SIG-M5 (cell line): ENCODE measurements around the gene CFAP92.

Experiments
- DNase-seq: peaks from one replicate; lab custom pipeline; 2025; lab: John Stamatoyannopoulos, UW

The CFAP92 gene

GRCh38 chr3:129025108-129025507 is 31.2 kb upstream of the CFAP92 start:
- no peak for DNase-seq

DNA sequence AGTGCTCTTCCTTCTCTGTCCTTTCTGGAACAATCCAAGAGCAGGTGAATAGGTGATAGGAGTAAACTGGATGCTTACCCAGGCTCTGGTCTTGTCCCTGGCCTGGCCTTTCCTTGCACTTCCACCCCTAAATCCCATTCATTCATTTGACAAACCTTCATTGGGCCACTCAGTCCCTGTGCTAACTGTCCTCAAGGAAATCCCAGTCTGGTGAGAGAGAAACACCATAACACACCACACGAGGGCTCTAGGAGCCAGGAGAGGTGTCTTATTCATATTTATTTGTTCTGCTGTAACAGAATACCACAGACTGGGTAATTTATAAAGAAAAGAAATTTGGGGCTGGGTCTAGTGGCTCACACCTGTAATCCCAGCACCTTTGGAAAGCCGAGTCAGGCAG is 30.0 kb upstream of the CFAP92 start:
- no peak for DNase-seq

DNA sequence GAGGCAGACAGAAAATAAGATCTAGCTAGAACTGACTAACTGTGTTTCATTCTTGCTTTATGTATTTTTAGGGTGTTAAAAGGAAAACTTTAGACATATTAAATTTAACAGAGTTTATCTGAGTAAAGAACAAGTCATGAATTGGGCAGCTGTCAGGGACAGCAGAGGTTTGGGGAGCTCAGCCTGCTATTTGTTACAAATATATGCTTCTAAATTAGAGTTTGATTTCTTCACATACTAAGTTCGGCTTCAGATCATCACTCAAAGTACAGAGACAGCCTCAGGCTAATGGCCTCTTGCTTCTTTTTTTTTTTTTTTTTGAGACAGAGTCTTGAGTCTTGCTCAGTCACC is 29.1 kb upstream of the CFAP92 start:
- no peak for DNase-seq

DNA sequence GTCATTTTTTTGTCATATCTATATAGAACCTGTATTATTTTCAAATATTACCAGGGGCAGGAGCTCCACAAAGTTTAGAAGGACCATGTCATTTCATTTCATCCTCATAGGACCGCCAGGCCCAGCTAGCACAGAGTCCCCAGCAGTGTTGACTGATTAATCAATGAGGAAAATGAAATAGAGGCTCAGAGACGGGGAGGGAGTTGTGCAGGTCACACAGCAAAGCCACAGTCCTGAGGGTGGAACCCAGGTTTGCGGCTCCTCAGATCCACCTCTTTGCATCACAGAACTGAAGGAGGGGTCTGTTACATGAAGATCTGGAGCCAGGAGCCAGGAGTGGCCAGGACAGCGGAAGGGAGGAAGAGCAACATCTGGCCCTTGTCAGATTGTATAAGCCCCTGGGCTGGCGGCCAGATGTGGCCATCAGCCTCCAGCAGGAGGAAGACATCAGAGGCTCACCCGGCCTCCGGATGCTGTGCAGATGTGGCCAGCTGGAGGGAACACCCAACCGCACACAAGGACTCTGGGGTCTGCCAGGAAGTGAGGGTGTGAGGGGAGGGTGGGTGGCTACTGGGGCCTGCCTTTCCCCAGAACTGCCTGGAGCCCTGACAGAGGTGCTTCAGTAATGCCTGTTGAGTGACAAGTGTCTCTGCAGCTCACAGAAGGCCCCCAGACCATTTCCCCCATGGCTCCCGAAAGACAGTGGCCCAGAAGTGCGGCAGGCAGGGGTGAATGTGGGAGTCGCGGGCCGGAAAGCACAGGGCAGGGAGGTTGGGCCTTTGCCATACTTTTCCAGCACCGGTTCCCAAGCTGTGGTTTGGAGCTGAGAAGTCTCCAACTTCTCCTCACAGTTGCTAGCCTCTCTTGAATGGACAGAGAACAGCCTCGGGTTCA is 28.5 kb upstream of the CFAP92 start:
- DNase-seq = no peak

DNA sequence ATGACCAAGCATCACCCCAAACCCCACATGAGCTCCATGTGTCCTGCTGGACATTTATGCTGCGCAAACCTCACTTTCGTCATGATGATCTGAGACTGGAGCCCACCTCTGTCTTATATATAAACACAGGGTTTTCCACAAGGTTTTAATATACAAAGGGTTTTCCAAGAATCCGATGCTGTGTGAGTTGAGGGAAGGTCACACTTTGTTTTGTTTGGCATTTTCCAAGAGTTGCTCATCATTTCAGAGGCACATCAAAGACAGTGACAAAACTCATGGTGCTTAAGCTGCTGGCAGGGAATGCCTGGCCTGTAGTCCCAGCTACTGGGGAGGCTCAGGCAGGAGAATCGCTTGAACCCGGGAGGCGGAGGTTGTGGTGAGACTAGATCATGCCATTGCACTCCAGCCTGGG is 27.3 kb upstream of the CFAP92 start:
- no peak for DNase-seq

GRCh38 chr3:129020691-129021090 is 26.8 kb upstream of the CFAP92 start:
- no peak for DNase-seq

- DNase-seq = no peak
Measured at GRCh38 chr3:129019266-129019665, 25.4 kb upstream of the CFAP92 start.

- no peak for DNase-seq
Measured at GRCh38 chr3:129018751-129019150, 24.9 kb upstream of the CFAP92 start.

DNA sequence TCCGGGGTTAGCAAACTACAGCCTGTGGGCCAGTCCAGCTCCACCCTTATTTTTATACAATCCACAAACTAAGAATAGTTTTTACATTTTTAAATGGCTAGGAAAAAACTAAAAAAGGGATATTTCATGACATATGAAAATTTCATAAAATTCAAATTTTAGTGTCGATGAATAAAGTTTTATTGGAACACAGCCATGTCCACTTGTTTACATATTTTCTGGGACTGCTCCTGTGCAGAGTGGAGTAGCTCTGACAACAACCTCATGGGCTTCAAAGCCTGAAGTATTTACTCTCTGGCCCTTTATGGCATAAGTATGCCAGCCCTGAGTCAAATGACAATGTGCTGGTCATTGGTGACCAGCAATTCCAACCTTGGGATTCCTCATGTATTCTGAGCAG is 24.4 kb upstream of the CFAP92 start:
- no peak for DNase-seq

GRCh38 chr3:129017484-129017899 is 23.6 kb upstream of the CFAP92 start:
- DNase-seq = no peak

- DNase-seq = no peak
Measured at GRCh38 chr3:129016720-129017483, 23.0 kb upstream of the CFAP92 start.

GRCh38 chr3:129016356-129016719 is 22.5 kb upstream of the CFAP92 start:
- DNase-seq = no peak

DNA sequence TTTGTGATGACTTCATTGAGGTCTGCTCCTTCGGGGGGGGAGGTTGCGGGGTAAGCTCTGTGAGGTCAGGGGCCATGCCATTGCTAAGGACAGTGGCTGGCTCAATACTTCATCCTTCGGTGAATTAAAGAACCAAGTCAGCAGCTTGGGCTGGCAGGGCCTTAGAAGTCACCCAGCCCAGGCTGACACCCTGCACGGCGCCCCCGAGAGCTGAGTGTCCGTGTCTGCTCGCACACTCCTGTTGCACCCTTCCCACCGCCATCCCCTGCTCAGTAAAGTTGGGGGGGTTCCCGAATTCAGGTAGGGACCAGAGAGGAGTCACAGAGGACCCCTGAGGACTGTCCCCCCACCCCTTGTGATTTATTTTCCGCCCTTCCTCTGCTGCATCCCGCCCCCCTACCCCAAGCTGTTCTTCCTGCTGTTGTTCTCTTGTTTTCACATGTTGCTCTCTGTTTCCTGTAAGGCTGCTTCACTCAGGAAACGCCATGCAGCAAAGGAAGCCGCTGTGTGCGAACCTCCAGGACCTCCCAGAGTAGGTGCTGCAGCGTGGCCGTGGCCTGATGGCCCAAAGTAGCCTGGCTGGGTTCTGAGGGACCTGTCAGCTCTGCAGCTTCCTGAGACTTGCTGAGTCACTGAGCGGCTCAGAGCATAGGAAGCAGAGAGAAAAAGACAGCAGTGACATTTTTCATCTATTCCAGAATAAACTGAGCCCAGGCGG is 21.7 kb upstream of the CFAP92 start:
- DNase-seq = no peak

DNA sequence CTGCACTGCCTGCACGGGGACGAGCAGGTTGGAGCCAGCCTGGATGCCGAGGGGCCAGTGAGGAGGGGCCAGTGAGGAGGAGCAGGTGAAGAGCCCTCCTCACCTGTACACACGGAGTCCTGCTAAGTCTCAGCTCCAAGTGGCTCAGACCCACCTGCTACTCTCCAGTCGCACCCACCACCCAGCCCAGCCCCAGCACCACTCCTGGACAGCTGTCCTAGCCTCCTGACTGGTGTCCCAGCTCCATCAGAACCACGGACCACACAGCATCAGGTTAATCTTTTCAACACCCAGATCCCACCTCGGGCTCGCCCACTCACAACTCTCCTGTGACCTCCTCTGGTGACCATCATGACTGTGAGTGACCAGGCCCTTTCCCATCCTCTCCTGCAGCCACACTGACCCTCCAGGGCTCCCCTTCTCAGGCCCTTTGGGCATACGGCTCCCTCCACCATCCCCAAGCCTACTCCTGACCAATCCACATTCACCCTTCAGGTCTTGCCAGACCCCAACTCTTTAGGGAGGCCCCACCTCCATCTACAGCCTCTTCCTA is 21.0 kb upstream of the CFAP92 start:
- DNase-seq = no peak

GRCh38 chr3:129014148-129014547 is 20.3 kb upstream of the CFAP92 start:
- no peak for DNase-seq

GRCh38 chr3:129013491-129013891 is 19.6 kb upstream of the CFAP92 start:
- DNase-seq = no peak

- DNase-seq = no peak
Measured at GRCh38 chr3:129010310-129010956, 16.6 kb upstream of the CFAP92 start.

DNA sequence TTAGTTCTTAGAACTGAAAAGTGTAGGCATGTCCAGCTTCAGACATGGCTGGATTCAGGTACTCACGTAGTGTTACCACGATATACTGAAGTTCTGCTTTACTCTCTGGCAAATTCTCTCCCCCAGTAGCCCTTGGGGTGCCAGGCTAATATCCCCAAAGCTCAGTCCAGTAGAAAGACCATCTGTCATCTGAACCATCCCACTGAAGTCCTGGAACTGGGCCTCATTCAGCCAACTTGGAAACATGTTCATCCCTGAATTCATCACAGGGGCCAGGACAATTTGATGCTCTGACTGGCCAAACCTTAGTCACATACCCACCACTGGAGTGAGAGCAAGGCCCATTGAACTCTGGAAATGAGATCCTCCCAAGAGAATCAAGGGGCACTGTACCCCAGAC is 15.4 kb upstream of the CFAP92 start:
- DNase-seq = no peak

- no peak for DNase-seq
Measured at GRCh38 chr3:129007792-129008191, 13.9 kb upstream of the CFAP92 start.

DNA sequence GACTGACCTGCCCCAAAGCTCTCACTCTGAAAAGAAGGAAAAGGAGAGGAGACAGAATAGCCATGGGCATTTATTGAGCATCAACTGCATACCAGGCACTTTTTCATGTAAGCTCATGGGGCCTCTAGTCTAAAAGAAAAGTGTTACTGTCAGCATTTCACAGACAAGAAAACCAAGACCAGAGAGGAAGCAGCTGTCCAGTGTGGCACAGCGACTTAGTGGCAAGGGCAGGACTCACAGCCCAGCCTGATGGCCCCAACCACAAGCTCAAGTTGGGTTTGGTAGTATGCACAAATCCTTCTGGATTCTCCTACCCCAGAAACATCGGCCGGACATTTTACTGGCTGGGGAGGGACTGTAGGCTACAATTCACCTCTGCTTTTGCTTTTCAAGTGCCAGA is 13.0 kb upstream of the CFAP92 start:
- no peak for DNase-seq

GRCh38 chr3:129005526-129006303 is 11.8 kb upstream of the CFAP92 start:
- no peak for DNase-seq
